GM18505 (cell line): ENCODE results near the gene GSTCD.
"Not testable (repeated sequence)": the region's sequence is repeated elsewhere in the genome, so short reads cannot be mapped to it uniquely, and the experiment has no call there.

Source experiments
- ATAC-seq: cut with Tn5 transposase; IDR thresholded peaks from one replicate; pipeline ENCODE4 v1.9.1; 2021; ENCODE audit not compliant: unreplicated experiment
- POLR2A ChIP-seq: IDR thresholded peaks from 4 replicates; pipeline ENCODE4 v1.6.1; 2011; ENCODE audit warnings: borderline replicate concordance; ENCODE audit not compliant: insufficient read depth, insufficient read length; ENCODE audit errors: extremely low read depth

The GSTCD gene

GRCh38 chr4:105751718-105752299, 43.2 kb downstream of the GSTCD start:
- no peak for TF ChIP-seq POLR2A
- ATAC-seq: no peak

GRCh38 chr4:105753361-105753760, 44.8 kb downstream of the GSTCD start:
- ATAC-seq: no peak
- no peak for TF ChIP-seq POLR2A

GRCh38 chr4:105755375-105755774, 46.8 kb downstream of the GSTCD start:
- TF ChIP-seq POLR2A: no peak
- ATAC-seq: no peak

GRCh38 chr4:105758958-105759357, 50.4 kb downstream of the GSTCD start:
- no peak for ATAC-seq
- no peak for TF ChIP-seq POLR2A

- no peak for TF ChIP-seq POLR2A
Measured at GRCh38 chr4:105765690-105766407, 57.3 kb downstream of the GSTCD start.

GRCh38 chr4:105767579-105767978, 59.0 kb downstream of the GSTCD start:
- no peak for ATAC-seq
- no peak for TF ChIP-seq POLR2A

More at GRCh38 chr4:105765690-105766407, 57.3 kb downstream of the GSTCD start:
- ATAC-seq: no peak

GRCh38 chr4:105770524-105770923, 61.9 kb downstream of the GSTCD start:
- ATAC-seq: not testable (repeated sequence)

- not testable (repeated sequence) for ATAC-seq
Measured at GRCh38 chr4:105772065-105772464, 63.5 kb downstream of the GSTCD start.

GRCh38 chr4:105775760-105776415, 67.3 kb downstream of the GSTCD start:
- not testable (repeated sequence) for ATAC-seq

- TF ChIP-seq POLR2A: no peak
- ATAC-seq: no peak
Measured at GRCh38 chr4:105780176-105780575, 71.6 kb downstream of the GSTCD start.

GRCh38 chr4:105784761-105785160, 76.2 kb downstream of the GSTCD start:
- no peak for ATAC-seq

GRCh38 chr4:105785792-105786191, 77.2 kb downstream of the GSTCD start:
- TF ChIP-seq POLR2A: no peak
- no peak for ATAC-seq

More at GRCh38 chr4:105784761-105785160, 76.2 kb downstream of the GSTCD start:
- TF ChIP-seq POLR2A: no peak

GRCh38 chr4:105786748-105787147, 78.2 kb downstream of the GSTCD start:
- ATAC-seq: no peak
- no peak for TF ChIP-seq POLR2A

GRCh38 chr4:105797225-105797624, 88.6 kb downstream of the GSTCD start:
- TF ChIP-seq POLR2A: no peak
- no peak for ATAC-seq
